Lower leg skin (tissue), 3 donors: ENCODE data around the gene PNCK.

Experiments
- CTCF ChIP-seq, 3 donors: fragments of 450-650 bp; IDR thresholded peaks; one replicate each; pipeline ENCODE4 v1.5.1; 2016; ENCODE audit warnings: antibody characterized with exemption in 3 of 3, mild to moderate bottlenecking in 3 of 3, moderate library complexity in 2 of 3
- POLR2A ChIP-seq, 2 donors: fragments of 450-650 bp; IDR thresholded peaks; one replicate each; pipeline ENCODE4 v1.6.1; 2016 to 2017; ENCODE audit warnings: antibody characterized with exemption in 2 of 2, mild to moderate bottlenecking in 1 of 2, moderate library complexity in 1 of 2

DNA sequence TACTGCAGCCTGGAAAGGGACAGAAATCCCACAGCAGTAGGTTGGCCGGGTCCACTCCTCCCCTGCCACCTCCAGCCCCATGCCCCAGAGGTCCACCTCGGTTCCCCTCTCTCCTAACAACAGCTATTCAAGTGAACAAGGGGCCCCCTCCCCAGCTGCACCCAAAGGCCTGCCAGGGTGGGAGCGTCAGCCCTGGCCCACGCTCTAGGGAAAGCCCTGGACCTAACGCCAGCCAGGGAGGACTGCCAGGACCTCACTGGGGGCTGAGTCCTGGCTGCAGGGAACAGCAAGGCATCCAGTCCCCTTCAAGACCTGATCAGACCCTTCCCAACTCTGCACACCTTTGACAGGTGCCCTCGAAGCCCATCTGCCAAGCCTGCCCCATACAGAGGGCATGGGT is 27.4 kb upstream of the PNCK start:
- TF ChIP-seq CTCF (IDR thresholded peaks at IDR 0.05) = no peak
- no peak for TF ChIP-seq POLR2A (IDR thresholded peaks at IDR 0.05)
